Measurements from ENCODE around the gene WASF2.
A peak's percentile ranks its signal among the peaks of the same experiment; 100 is the strongest.

The WASF2 gene

GRCh38 chr1:27379564-27380122 is 110.3 kb downstream of the WASF2 start:
- DNase-seq (ENCODE audit: low read depth in 2 of 2) = no peak

- no peak for DNase-seq (ENCODE audit: low read depth in 2 of 2)
Observed at GRCh38 chr1:27377760-27378495, 112.0 kb downstream of the WASF2 start.

GRCh38 chr1:27374362-27375086 is 115.4 kb downstream of the WASF2 start, which contains the start of gene FCN3:
Gene FCN3, minus strand, starts transcription at chr1:27374824. Its CDS starts 6 bp downstream, at chr1:27374818.
- no peak for DNase-seq (ENCODE audit: low read depth in 2 of 2)

GRCh38 chr1:27372808-27373690 is 116.9 kb downstream of the WASF2 start:
- no peak for DNase-seq (ENCODE audit: low read depth in 2 of 2)

GRCh38 chr1:27372022-27372807 is 117.8 kb downstream of the WASF2 start:
- no peak for DNase-seq (ENCODE audit: low read depth in 2 of 2)

GRCh38 chr1:27368869-27369582 is 120.9 kb downstream of the WASF2 start:
- DNase-seq (ENCODE audit: low read depth in 2 of 2) = no peak

GRCh38 chr1:27367160-27367650 is 122.8 kb downstream of the WASF2 start:
- no peak for DNase-seq (ENCODE audit: low read depth in 2 of 2)

- DNase-seq (ENCODE audit: low read depth in 2 of 2) = peak in 1 of 2 donors; percentile 62
Observed at GRCh38 chr1:27366411-27367159, 123.4 kb downstream of the WASF2 start, which contains the start of gene MAP3K6. Gene MAP3K6, minus strand, starts transcription at chr1:27366961. Its CDS starts 364 bp downstream, at chr1:27366597.

- peak; percentile 81 to 83 for DNase-seq (ENCODE audit: low read depth in 2 of 2)
Observed at GRCh38 chr1:27366113-27366410, 123.9 kb downstream of the WASF2 start.

- DNase-seq (ENCODE audit: low read depth in 2 of 2) = peak; percentile 72 to 84
Observed at GRCh38 chr1:27365372-27366112, 124.4 kb downstream of the WASF2 start.

GRCh38 chr1:27364696-27365371 is 125.1 kb downstream of the WASF2 start:
- no peak for DNase-seq (ENCODE audit: low read depth in 2 of 2)

GRCh38 chr1:27363766-27364695 is 125.9 kb downstream of the WASF2 start:
- DNase-seq (ENCODE audit: low read depth in 2 of 2) = no peak

GRCh38 chr1:27361553-27361952 is 128.4 kb downstream of the WASF2 start:
- DNase-seq (ENCODE audit: low read depth in 2 of 2) = no peak

- DNase-seq (ENCODE audit: low read depth in 2 of 2) = no peak
Observed at GRCh38 chr1:27361044-27361402, 128.9 kb downstream of the WASF2 start.

- no peak for DNase-seq (ENCODE audit: low read depth in 2 of 2)
Observed at GRCh38 chr1:27360159-27361043, 129.6 kb downstream of the WASF2 start.

- no peak for DNase-seq (ENCODE audit: low read depth in 2 of 2)
Observed at GRCh38 chr1:27359822-27360158, 130.2 kb downstream of the WASF2 start.
